Measurements from ENCODE around the gene CNTNAP2. TPM values are rescaled to one million over a fixed set of nuclear protein-coding genes. Genes with fewer than 3 reads are reported as not detected.

The CNTNAP2 gene
- total RNA-seq, 1 experiment from 2014 or later, result 64.5 TPM

GRCh38 chr7:147089608-147090007 lies 973.0 kb downstream of the CNTNAP2 start:
- Histone ChIP-seq H3K9ac (ENCODE audit: extremely low read depth, insufficient read length, low read length) (no peak overlapping the region), H2BK120ac (ENCODE audit: low read depth, low read length, poor library complexity, severe bottlenecking) (no peak overlapping the region), H3K4ac (ENCODE audit: low read depth, low read length) (no peak overlapping the region), H4K20me1 (ENCODE audit: control insufficient read depth, insufficient read depth, insufficient read length) (no peaks in the 10 kb centered on the region), H3K23me2 (ENCODE audit: insufficient read length, low read depth, low read length, poor library complexity, severe bottlenecking) (no peaks in the 10 kb centered on the region), H3K23ac (ENCODE audit: insufficient read length, low read depth, low read length) (no peak overlapping the region), H3K27ac (ENCODE audit: insufficient read length, low read depth, low read length) (no peak overlapping the region), H3K79me2 (ENCODE audit: insufficient read depth, low read length) (no peaks in the 10 kb centered on the region), H3K18ac (ENCODE audit: insufficient read length, low read depth, low read length) (no peak overlapping the region), H3K4me2 (ENCODE audit: insufficient read depth, insufficient read length, low read length) (no peak overlapping the region), H3K79me1 (ENCODE audit: insufficient read depth, low read depth, low read length, poor library complexity, severe bottlenecking) (no peaks in the 10 kb centered on the region), H2BK20ac (ENCODE audit: low read depth, low read length, poor library complexity, severe bottlenecking) (no peak overlapping the region), H3K9me3 (ENCODE audit: control insufficient read depth, low read depth, low read length) (no peaks in the 10 kb centered on the region), H3T11ph (ENCODE audit: low read length) (no peak overlapping the region), H3K4me1 (ENCODE audit: insufficient read depth, low read length) (no peaks in the 10 kb centered on the region), H4K91ac (ENCODE audit: insufficient read length, low read depth, low read length) (no peak overlapping the region), H2AFZ (ENCODE audit: low read length) (no peak overlapping the region), H2BK12ac (ENCODE audit: insufficient read length, low read depth, low read length) (no peak overlapping the region), H3K27me3 (ENCODE audit: insufficient read depth, low read length) (no peaks in the 10 kb centered on the region), H4K5ac (ENCODE audit: insufficient read length, low read depth, low read length) (no peak overlapping the region), H4K8ac (replicated peaks; ENCODE audit: insufficient read length, low read depth, low read length) (no peak overlapping the region), H3K14ac (ENCODE audit: insufficient read depth, low read length) (no peak overlapping the region), H2AK5ac (ENCODE audit: insufficient read length, low read length) (no peak overlapping the region), H2BK5ac (ENCODE audit: insufficient read length, low read length) (no peak overlapping the region), H2BK15ac (ENCODE audit: low read depth, low read length) (no peak overlapping the region), H3K56ac (ENCODE audit: insufficient read length, low read depth, low read length) (no peak overlapping the region)
- TF ChIP-seq CTCF (conservative IDR thresholded peaks at IDR 0.05), result no peak
- no CpG with 5 or more reads among the region's 1 CpG for WGBS (ENCODE audit: extremely low coverage, insufficient read length, low lambda C conversion rate)
- Mint-ChIP-seq H3K4me1 (no peaks in the 10 kb centered on the region), H3K27me3 (ENCODE audit: low read depth) (no peaks in the 10 kb centered on the region), H3K27ac (no peak overlapping the region), H3K4me3 (no peak overlapping the region), H3K9me3 (peaks cover 0 to 1% of the 10 kb centered on the region in 2 experiments; a peak in 1 of 5 replicates), H3K36me3 (ENCODE audit: insufficient read depth in 1 of 3, low read depth in 3 of 3) (peaks cover 0 to 6% (median 0%) of the 10 kb centered on the region in 3 experiments; a peak in 2 of 7 replicates)
- DNase-seq, result no peak
